D721Med (cell line): ENCODE data around the gene GPT2.

Experiments used
- DNase-seq: peaks from one replicate; pipeline ENCODE4 v3.0.0; 2011; ENCODE audit warnings: low spot score; ENCODE audit not compliant: insufficient read length
- FAIRE-seq: peaks from 2 replicates; lab custom pipeline; 2011; peaks lifted over from hg19 to GRCh38; lab: Jason Lieb, UNC
- TF ChIP-seq, protein P1 (sequence below): IDR thresholded peaks from 2 replicates; pipeline ENCODE4 v1.5.1; 2012; ENCODE audit warnings: mild to moderate bottlenecking, control low read depth; ENCODE audit not compliant: insufficient read depth; ENCODE audit errors: missing control alignments

GPT2 gene

GRCh38 chr16:46961373-46962353 is 77.5 kb downstream of the GPT2 start:
- TF ChIP-seq, protein P1, sequence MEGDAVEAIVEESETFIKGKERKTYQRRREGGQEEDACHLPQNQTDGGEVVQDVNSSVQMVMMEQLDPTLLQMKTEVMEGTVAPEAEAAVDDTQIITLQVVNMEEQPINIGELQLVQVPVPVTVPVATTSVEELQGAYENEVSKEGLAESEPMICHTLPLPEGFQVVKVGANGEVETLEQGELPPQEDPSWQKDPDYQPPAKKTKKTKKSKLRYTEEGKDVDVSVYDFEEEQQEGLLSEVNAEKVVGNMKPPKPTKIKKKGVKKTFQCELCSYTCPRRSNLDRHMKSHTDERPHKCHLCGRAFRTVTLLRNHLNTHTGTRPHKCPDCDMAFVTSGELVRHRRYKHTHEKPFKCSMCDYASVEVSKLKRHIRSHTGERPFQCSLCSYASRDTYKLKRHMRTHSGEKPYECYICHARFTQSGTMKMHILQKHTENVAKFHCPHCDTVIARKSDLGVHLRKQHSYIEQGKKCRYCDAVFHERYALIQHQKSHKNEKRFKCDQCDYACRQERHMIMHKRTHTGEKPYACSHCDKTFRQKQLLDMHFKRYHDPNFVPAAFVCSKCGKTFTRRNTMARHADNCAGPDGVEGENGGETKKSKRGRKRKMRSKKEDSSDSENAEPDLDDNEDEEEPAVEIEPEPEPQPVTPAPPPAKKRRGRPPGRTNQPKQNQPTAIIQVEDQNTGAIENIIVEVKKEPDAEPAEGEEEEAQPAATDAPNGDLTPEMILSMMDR, result no peak
- no peak for FAIRE-seq
- DNase-seq, result no peak

- no peak for DNase-seq
- TF ChIP-seq, protein P1, result no peak
- FAIRE-seq, result no peak
Observed at GRCh38 chr16:46962629-46963028, 78.5 kb downstream of the GPT2 start.

DNA sequence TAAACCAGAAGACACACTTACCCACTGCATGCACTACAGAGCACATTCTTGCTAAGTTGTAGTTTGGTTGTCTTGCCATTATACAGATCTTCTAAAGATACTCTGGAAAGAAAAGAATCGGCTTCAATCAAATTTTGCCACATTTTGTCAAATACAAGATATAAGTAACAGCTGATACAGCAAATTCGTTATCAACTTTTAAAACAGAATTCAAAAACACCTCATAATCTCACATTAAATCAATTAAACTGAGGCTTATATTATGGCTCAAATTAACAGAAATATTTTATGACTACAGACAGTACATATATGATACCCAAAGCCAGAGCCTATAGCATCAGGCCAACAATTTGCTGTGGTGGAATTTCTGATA is 83.9 kb downstream of the GPT2 start:
- TF ChIP-seq, protein P1, result no peak
- DNase-seq (no peak), FAIRE-seq (no peak)

- FAIRE-seq (no peak), DNase-seq (no peak)
- TF ChIP-seq, protein P1, result no peak
Observed at GRCh38 chr16:46970089-46970488, 85.9 kb downstream of the GPT2 start.

DNA sequence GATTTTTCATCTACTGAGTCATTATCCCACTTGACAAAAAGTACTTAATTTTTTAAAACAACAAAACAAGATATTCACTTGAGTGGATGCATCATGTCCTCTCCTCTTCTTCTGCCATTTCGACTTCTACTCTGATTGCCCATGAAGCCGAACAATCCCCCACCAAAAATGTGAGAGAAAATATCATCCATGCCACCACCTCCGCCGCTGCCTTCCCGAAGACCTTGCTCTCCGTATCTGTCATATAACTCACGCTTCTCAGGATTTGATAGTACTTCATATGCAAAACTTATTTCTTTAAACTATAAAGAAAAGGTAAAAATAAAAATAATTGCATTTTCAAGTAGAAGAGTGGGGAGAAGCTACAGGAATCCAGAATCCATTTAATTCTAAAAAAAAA is 87.1 kb downstream of the GPT2 start:
- TF ChIP-seq, protein P1, result no peak
- no peak for FAIRE-seq
- no peak for DNase-seq

DNA sequence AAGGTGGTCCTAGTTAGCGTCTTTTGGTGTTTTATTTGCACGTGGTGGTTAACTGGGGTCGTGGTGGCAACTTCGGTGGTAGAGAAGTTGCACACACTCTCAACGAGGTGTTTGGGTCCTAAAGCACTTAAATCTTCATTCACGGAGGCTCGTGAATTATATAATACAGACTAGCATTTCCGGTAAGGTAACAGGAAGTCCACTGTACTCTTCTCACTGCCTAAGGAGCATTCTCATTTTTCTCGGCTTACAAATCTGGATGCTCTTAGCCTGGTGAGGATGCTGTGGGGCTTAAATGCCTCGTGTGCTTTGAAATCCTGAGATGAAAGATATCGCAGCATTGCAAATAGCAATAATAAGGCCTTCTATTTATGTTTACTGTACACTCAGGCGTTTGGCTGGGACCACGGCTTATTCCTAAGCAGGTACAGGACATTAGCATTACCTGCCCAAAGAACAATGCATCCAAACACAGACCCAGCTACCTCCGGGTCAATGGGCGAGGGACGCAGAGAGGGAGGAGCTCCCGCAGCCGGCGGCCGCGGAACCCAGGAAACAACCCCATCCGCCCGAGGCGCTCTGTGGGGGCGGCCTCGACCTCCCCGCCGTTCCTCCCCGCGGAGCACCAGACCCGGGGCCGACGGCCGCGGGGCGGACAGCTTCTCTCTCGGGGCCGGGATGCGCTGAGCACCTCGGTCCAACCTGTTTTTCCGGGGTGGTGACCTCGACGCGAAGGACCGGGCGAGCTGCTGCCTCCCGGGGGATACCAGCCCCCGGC is 88.5 kb downstream of the GPT2 start:
- DNase-seq (no peak), FAIRE-seq (no peak)
- TF ChIP-seq, protein P1, result no peak
